Measurements from ENCODE around the gene TIMM50. TPM values are rescaled to one million over a fixed set of nuclear protein-coding genes. Genes with fewer than 3 reads are reported as not detected.

TIMM50 gene
- total RNA-seq, 5 donors from 2014 or later (not counting 1 experiment from before 2014, with no cell fraction given), result 50.5 to 53.7 (median 53.0) TPM

DNA sequence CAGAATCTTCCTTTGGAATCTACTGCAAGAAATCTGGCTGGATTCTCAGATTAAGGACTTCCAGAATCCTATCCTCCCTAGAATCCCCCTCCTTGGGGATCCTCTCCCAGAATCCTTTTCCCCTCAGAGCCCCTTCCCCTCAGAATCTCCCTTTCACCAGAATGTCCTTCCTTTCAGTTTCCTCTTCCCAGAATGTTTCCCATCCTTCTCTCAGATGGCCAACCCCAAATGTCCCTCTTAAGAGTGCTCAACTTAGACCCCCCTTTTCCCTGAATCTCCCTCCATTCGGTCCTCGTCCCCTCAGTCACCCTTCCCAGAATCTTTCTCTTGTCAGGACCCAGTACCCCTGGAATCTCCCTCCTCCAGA lies 44.3 kb upstream of the TIMM50 start:
- Histone ChIP-seq H3K4me1 (ENCODE audit: control insufficient read depth in 1 of 2, extremely low read depth in 1 of 2, insufficient read depth in 2 of 2, low read length in 2 of 2) (peaks cover 15 to 31% of the 10 kb centered on the region in 2 experiments), H3K27ac (ENCODE audit: low read length) (peak overlapping the region; percentile 85), H3K27me3 (replicated peaks in 1 of 2; ENCODE audit: control insufficient read depth in 2 of 2, extremely low read depth in 1 of 2, insufficient read depth in 2 of 2, low read length in 1 of 2) (no peaks in the 10 kb centered on the region), H3K9me3 (no peaks in the 10 kb centered on the region), H3K36me3 (ENCODE audit: control insufficient read depth in 2 of 2, extremely low read depth in 1 of 2, insufficient read depth in 1 of 2, low read length in 1 of 2) (peaks cover 0 to 32% of the 10 kb centered on the region in 2 donors), H3K4me3 (ENCODE audit: control insufficient read depth in 1 of 2, extremely low read depth in 1 of 2, low read length in 1 of 2) (peak overlapping the region; percentile 67 to 75)
- WGBS (ENCODE audit: insufficient coverage), result 31% methylated on average over 2 of the region's 2 CpGs
- Mint-ChIP-seq H3K27ac (peak overlapping the region; percentile 98 to 100), H3K27me3 (no peaks in the 10 kb centered on the region), H3K9me3 (no peaks in the 10 kb centered on the region), H3K4me1 (peaks cover 44 to 48% (median 45%) of the 10 kb centered on the region in 3 donors), H3K4me3 (peak overlapping the region; percentile 98 to 99 (median 99)), H3K36me3 (peaks cover 22% of the 10 kb centered on the region)
- ChIA-PET CTCF (interaction anchor here in 1 of 2 donors (0.8 to 1.8 kb wide), 14 partner anchors 9 to 666 kb away, joined by 3 to 12 read pairs (median 3); partner anchors contain the start of genes PLEKHG2, PSMC4, SAMD4B and SUPT5H), POLR2A (interaction anchor here (0.5 to 1.7 kb wide), 19 partner anchors 9 to 1659 kb away, joined by 3 to 57 read pairs (median 5); partner anchors contain the start of genes MED29 (in 2 of the 2), PAF1 (in 2 of the 2), SUPT5H (in 2 of the 2) and FAM98C (in 1 of the 2))
- DNase-seq, result no peak
- ATAC-seq (replicated peaks in 1 of 4), result no peak

DNA sequence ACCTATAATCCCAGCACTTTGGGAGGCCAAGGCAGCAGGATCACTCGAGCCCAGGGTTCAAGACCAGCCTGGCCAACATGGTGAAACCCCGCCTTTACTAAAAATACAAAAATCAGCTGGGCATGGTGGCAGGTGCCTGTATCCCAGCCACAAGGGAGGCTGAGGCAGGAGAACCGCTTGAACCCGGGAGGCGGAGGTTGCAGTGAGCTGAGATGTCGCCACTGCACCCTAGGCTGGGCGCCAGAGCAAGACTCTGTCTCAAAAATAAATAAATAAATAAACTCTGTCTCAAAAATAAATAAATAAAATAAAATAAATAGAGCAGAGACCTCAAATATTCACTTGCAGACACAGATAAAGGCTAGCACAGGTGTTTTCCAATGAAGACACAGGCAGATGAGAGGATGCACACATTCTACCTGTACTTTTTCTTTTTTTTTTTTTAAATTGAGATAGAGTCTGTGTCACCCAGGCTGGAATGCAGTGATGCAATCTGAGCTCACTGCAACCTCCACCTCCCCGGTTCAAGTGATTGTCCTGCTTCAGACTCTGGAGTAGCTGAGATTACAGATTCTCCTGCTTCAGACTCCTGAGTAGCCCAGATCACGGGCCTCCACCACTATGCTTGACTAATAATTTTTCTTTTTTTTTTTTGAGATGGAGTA lies 42.2 kb upstream of the TIMM50 start:
- no peaks in the 10 kb centered on the region for H3K9me3 ChIP-seq
- 91% methylated on average over 3 of the region's 9 CpGs for WGBS (ENCODE audit: insufficient coverage)
- Mint-ChIP-seq H3K36me3 (peaks cover 11% of the 10 kb centered on the region), H3K4me3 (no peak overlapping the region), H3K27me3 (no peaks in the 10 kb centered on the region), H3K4me1 (peaks cover 33 to 41% (median 37%) of the 10 kb centered on the region in 3 donors), H3K9me3 (no peaks in the 10 kb centered on the region), H3K27ac (no peak overlapping the region)
- no peaks in the 10 kb centered on the region for H3K27me3 ChIP-seq (replicated peaks in 1 of 2; ENCODE audit: control insufficient read depth in 2 of 2, extremely low read depth in 1 of 2, insufficient read depth in 2 of 2, low read length in 1 of 2)
- ChIA-PET CTCF (interaction anchor here in 1 of 2 donors (1.0 to 1.4 kb wide), 2 partner anchors 94 to 95 kb away, joined by 3 to 6 read pairs; partner anchors contain the start of gene EID2B), POLR2A (interaction anchor here in 1 of 2 donors (0.6 kb wide), 1 partner anchor 60 kb away, joined by 3 read pairs; the partner anchor contains the start of gene DLL3)
- no peak overlapping the region for H3K27ac ChIP-seq (ENCODE audit: low read length)
- DNase-seq (no peak), ATAC-seq (replicated peaks in 1 of 4) (no peak)
- peaks cover 0 to 14% of the 10 kb centered on the region in 2 donors for H3K36me3 ChIP-seq (ENCODE audit: control insufficient read depth in 2 of 2, extremely low read depth in 1 of 2, insufficient read depth in 1 of 2, low read length in 1 of 2)
- H3K4me3 ChIP-seq (ENCODE audit: control insufficient read depth in 1 of 2, extremely low read depth in 1 of 2, low read length in 1 of 2), result no peak overlapping the region
- peaks cover 15 to 29% of the 10 kb centered on the region in 2 experiments for H3K4me1 ChIP-seq (ENCODE audit: control insufficient read depth in 1 of 2, extremely low read depth in 1 of 2, insufficient read depth in 2 of 2, low read length in 2 of 2)

DNA sequence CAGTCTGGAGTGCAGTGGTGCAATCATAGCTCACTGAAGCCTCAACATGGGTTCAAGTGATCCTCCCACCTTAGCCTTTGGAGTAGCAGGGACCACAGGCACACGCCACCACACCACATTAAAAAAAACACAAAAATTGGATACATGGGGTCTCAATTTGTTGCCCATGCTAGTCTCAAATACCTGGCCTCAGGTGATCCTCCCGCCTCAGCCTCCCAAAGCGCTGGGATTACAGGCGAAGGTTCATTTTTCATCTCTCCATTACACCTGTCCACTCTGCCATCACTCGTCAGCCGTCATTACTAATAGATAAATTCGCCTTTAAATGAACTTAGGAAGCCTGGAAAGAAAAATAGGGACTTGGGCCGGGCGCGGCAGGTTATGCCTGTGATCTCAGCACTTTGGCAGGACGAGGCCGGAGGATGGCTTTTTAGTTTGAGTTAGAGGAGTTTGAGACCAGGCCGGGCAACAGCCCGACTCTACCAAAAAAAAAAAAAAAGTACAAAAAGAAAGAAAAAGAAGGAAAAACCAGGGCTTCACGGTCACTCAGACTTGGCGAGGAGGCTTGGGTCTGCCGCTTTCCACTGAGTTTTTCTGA lies 35.9 kb upstream of the TIMM50 start:
- DNase-seq, result no peak
- peak overlapping the region; percentile 91 for H3K27ac ChIP-seq (ENCODE audit: low read length)
- peak overlapping the region; percentile 94 to 97 for H3K27ac Mint-ChIP-seq
- ChIA-PET CTCF (interaction anchor here in 1 of 2 donors (0.6 to 1.4 kb wide), 3 partner anchors 9 to 1160 kb away, joined by 4 to 12 read pairs (median 5); partner anchors contain the start of gene RPS16), POLR2A (interaction anchor here (0.6 to 3.7 kb wide), 3 partner anchors 9 to 10 kb away, joined by 3 to 57 read pairs (median 7); partner anchors contain the start of gene RPS16 (in 2 of the 2))
- peaks cover 50 to 58% (median 55%) of the 10 kb centered on the region in 3 donors for H3K4me1 Mint-ChIP-seq
- H3K27me3 ChIP-seq (replicated peaks in 1 of 2; ENCODE audit: control insufficient read depth in 2 of 2, extremely low read depth in 1 of 2, insufficient read depth in 2 of 2, low read length in 1 of 2), result no peaks in the 10 kb centered on the region
- H3K36me3 Mint-ChIP-seq, result peaks cover 22% of the 10 kb centered on the region
- peaks cover 0 to 8% of the 10 kb centered on the region in 2 donors for H3K36me3 ChIP-seq (ENCODE audit: control insufficient read depth in 2 of 2, extremely low read depth in 1 of 2, insufficient read depth in 1 of 2, low read length in 1 of 2)
- peak overlapping the region; percentile 94 to 96 (median 96) for H3K4me3 Mint-ChIP-seq
- peak overlapping the region; percentile 96 to 99 for H3K4me3 ChIP-seq (ENCODE audit: control insufficient read depth in 1 of 2, extremely low read depth in 1 of 2, low read length in 1 of 2)
- H3K27me3 Mint-ChIP-seq, result no peaks in the 10 kb centered on the region
- peaks cover 11 to 55% of the 10 kb centered on the region in 2 experiments for H3K4me1 ChIP-seq (ENCODE audit: control insufficient read depth in 1 of 2, extremely low read depth in 1 of 2, insufficient read depth in 2 of 2, low read length in 2 of 2)
- 13% methylated on average over 4 of the region's 17 CpGs for WGBS (ENCODE audit: insufficient coverage)
- H3K9me3 ChIP-seq, result no peaks in the 10 kb centered on the region
- ATAC-seq (replicated peaks in 1 of 4), result no peak
- no peaks in the 10 kb centered on the region for H3K9me3 Mint-ChIP-seq

DNA sequence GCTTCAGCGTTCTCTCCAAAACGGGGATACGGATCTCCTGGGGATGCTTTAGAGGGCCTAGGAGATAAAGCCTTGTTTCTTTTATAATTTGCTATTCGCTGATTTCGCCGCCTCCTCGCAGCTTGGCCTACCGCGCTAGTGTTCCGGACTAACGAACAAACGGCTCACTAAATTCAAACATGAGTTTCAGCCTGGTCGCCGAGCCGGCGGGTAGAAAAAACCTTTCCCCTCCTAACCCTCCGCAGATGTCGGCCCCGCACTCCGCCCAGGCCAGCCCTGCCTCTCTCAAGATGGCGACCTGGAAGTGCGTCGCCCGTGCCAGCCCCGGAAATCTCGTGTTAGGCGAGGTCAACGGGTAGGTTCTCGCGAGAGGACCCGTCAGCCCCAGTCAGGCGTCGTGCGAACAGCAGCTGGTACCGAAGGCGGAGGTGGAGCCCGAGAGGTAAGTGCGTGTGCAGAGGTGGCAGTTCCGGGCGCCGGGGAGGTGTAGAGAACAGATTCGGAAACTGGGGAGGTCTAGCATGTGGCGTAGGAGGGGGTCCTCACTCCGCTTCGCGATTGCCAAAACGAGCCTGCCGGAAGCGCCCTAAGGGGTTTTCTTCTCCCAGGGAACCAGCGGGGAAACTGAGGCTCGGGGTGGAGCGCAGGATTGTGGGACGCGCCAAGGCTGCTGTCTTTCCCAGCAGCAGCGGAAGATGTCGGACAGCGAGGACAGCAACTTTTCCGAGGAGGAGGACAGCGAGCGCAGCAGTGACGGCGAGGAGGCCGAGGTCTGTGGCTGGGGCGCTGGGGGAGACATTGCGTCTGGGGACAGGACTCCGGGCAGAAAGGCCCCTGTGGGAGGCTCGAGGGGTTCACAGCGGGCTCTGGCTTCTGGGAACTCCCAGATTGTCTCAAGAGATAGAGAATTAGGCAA lies 35.2 kb upstream of the TIMM50 start, which contains the start of gene SUPT5H:
Gene SUPT5H (plus strand): TSS at position 387 of the 916 bp plus-strand sequence. CDS start 309 bp downstream, at position 696.
- peak within 1 kb of the TSS; percentile 94 to 96 (median 96) for H3K4me3 Mint-ChIP-seq
- under 1% methylated on average over 66 of the region's 68 CpGs for WGBS (ENCODE audit: insufficient coverage)
- DNase-seq (peak; percentile 88 to 100 (median 98)), ATAC-seq (replicated peaks in 1 of 4) (peak; percentile 96 to 97 (median 97))
- CTCF ChIA-PET, result interaction anchor here in 1 of 2 donors (1.4 kb wide), 1 partner anchor 10 kb away, joined by 12 read pairs; the partner anchor contains the start of gene RPS16
- POLR2A ChIA-PET, result interaction anchor here (1.1 to 3.7 kb wide), 2 partner anchors 10 kb away, joined by 3 to 57 read pairs; partner anchors contain the start of gene RPS16 (in 2 of the 2)
- Histone ChIP-seq H3K4me1 (ENCODE audit: control insufficient read depth in 1 of 2, extremely low read depth in 1 of 2, insufficient read depth in 2 of 2, low read length in 2 of 2) (peaks cover 11 to 62% of the 10 kb centered on the region in 2 experiments), H3K9me3 (no peaks in the 10 kb centered on the region), H3K27ac (ENCODE audit: low read length) (peak within 1 kb of the TSS; percentile 91), H3K36me3 (ENCODE audit: control insufficient read depth in 2 of 2, extremely low read depth in 1 of 2, insufficient read depth in 1 of 2, low read length in 1 of 2) (peaks cover 0 to 8% of the 10 kb centered on the region in 2 donors), H3K27me3 (replicated peaks in 1 of 2; ENCODE audit: control insufficient read depth in 2 of 2, extremely low read depth in 1 of 2, insufficient read depth in 2 of 2, low read length in 1 of 2) (no peaks in the 10 kb centered on the region), H3K4me3 (ENCODE audit: control insufficient read depth in 1 of 2, extremely low read depth in 1 of 2, low read length in 1 of 2) (peak within 1 kb of the TSS; percentile 96 to 99)
- peaks cover 55 to 58% (median 58%) of the 10 kb centered on the region in 3 donors for H3K4me1 Mint-ChIP-seq
- H3K36me3 Mint-ChIP-seq, result peaks cover 23% of the 10 kb centered on the region
- H3K27me3 Mint-ChIP-seq, result no peaks in the 10 kb centered on the region
- H3K27ac Mint-ChIP-seq, result peak within 1 kb of the TSS; percentile 94 to 97
- H3K9me3 Mint-ChIP-seq, result no peaks in the 10 kb centered on the region

DNA sequence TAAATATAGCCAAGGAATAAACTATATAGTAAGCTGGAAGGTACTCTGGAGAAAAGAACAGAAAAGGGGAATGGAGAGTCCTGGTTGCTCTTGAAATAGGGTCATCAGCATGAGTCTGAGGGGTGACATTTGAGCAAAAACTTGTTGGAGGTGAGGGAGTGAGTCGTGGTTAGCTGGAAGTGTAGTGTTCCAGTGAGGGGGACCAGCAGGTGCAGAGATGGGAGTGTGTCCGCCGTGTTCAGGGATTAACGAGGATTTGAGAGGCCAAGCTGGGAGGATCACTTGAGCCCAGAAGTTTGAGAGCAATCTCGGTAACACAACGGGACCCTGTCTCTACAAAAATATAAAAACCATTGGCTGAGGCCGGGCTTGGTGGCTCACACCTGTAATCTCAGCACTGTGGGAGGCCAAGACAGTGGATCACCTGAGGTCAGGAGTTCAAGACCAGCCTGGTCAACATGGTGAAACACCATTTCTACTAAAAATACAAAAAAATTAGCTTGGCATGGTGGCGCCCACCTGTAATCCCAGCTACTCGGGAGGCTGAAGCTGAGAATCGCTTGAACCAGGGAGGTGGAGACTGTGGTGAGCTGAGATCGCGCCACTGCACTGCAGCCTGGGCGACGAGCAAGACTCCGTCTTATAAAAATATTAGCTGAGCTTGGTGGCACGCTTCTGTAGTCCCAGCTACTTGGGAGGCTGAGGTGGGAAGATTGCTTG lies 34.1 kb upstream of the TIMM50 start:
- H3K4me1 ChIP-seq (ENCODE audit: control insufficient read depth in 1 of 2, extremely low read depth in 1 of 2, insufficient read depth in 2 of 2, low read length in 2 of 2), result peaks cover 11 to 69% of the 10 kb centered on the region in 2 experiments
- 67% methylated on average over 14 of the region's 16 CpGs for WGBS (ENCODE audit: insufficient coverage)
- H3K27me3 ChIP-seq (replicated peaks in 1 of 2; ENCODE audit: control insufficient read depth in 2 of 2, extremely low read depth in 1 of 2, insufficient read depth in 2 of 2, low read length in 1 of 2), result no peaks in the 10 kb centered on the region
- ATAC-seq (replicated peaks in 1 of 4) (no peak), DNase-seq (no peak)
- Mint-ChIP-seq H3K4me3 (peak overlapping the region; percentile 94 to 96 (median 96)), H3K36me3 (peaks cover 27% of the 10 kb centered on the region), H3K9me3 (no peaks in the 10 kb centered on the region), H3K27ac (peak overlapping the region; percentile 94 to 97), H3K4me1 (peaks cover 60 to 65% (median 61%) of the 10 kb centered on the region in 3 donors), H3K27me3 (no peaks in the 10 kb centered on the region)
- H3K4me3 ChIP-seq (ENCODE audit: control insufficient read depth in 1 of 2, extremely low read depth in 1 of 2, low read length in 1 of 2), result peak overlapping the region; percentile 96 to 99
- ChIA-PET POLR2A (interaction anchor here (0.6 to 3.7 kb wide), 3 partner anchors 11 to 104 kb away, joined by 3 to 57 read pairs (median 5); partner anchors contain the start of genes RPS16 (in 1 of the 2) and SAMD4B (in 1 of the 2)), CTCF (interaction anchor here (0.6 to 0.9 kb wide), 2 partner anchors 11 to 27 kb away, joined by 3 read pairs; partner anchors contain the start of gene RPS16 (in 1 of the 2))
- H3K36me3 ChIP-seq (ENCODE audit: control insufficient read depth in 2 of 2, extremely low read depth in 1 of 2, insufficient read depth in 1 of 2, low read length in 1 of 2), result peaks cover 0 to 9% of the 10 kb centered on the region in 2 donors
- peak overlapping the region; percentile 91 for H3K27ac ChIP-seq (ENCODE audit: low read length)
- no peaks in the 10 kb centered on the region for H3K9me3 ChIP-seq
